HG03135 (cell line): Measurements from ENCODE around the gene RAP1B.

Experiments used
- ATAC-seq: cut with Tn5 transposase; IDR thresholded peaks from one replicate; pipeline ENCODE4 v1.9.1; 2021; ENCODE audit warnings: mild to moderate bottlenecking, moderate library complexity; ENCODE audit not compliant: unreplicated experiment

The RAP1B gene

GRCh38 chr12:68610370-68611093 lies at the start of gene RAP1B:
TSS of gene RAP1B (plus strand) at chr12:68610899. CDS start at chr12:68648725, 37,826 bp downstream.
- ATAC-seq: peak; percentile 85

GRCh38 chr12:68561830-68562229 lies 48.9 kb upstream of the RAP1B start:
- ATAC-seq: no peak

GRCh38 chr12:68564166-68564565 lies 46.5 kb upstream of the RAP1B start:
- ATAC-seq: no peak

GRCh38 chr12:68565391-68565903 lies 45.3 kb upstream of the RAP1B start:
- ATAC-seq: no peak

- ATAC-seq: no peak
These were observed 41.7 kb upstream of the RAP1B start for GRCh38 chr12:68568922-68569569.

- no peak for ATAC-seq
These were observed 38.0 kb upstream of the RAP1B start for GRCh38 chr12:68572661-68573060.

GRCh38 chr12:68573406-68573805 lies 37.3 kb upstream of the RAP1B start:
- ATAC-seq: no peak

- ATAC-seq: no peak
These were observed 32.8 kb upstream of the RAP1B start for GRCh38 chr12:68577949-68578348.

GRCh38 chr12:68578765-68579164 lies 31.9 kb upstream of the RAP1B start:
- no peak for ATAC-seq

GRCh38 chr12:68579254-68579653 lies 31.4 kb upstream of the RAP1B start:
- ATAC-seq: no peak

GRCh38 chr12:68580911-68581310 lies 29.8 kb upstream of the RAP1B start:
- no peak for ATAC-seq

- no peak for ATAC-seq
These were observed 28.8 kb upstream of the RAP1B start for GRCh38 chr12:68581926-68582325.

- no peak for ATAC-seq
These were observed 24.7 kb upstream of the RAP1B start for GRCh38 chr12:68585966-68586365.

- ATAC-seq: peak; percentile 70
These were observed 23.2 kb upstream of the RAP1B start for GRCh38 chr12:68587448-68587873.

GRCh38 chr12:68589194-68589593 lies 21.5 kb upstream of the RAP1B start:
- no peak for ATAC-seq

GRCh38 chr12:68591734-68592418 lies 18.8 kb upstream of the RAP1B start:
- no peak for ATAC-seq

- ATAC-seq: no peak
These were observed 15.5 kb upstream of the RAP1B start for GRCh38 chr12:68595241-68595640.

GRCh38 chr12:68601767-68602166 lies 8.9 kb upstream of the RAP1B start:
- no peak for ATAC-seq

GRCh38 chr12:68602720-68603119 lies 8.0 kb upstream of the RAP1B start:
- ATAC-seq: no peak

- ATAC-seq: no peak
These were observed 2.5 kb upstream of the RAP1B start for GRCh38 chr12:68608191-68608590.

- no peak for ATAC-seq
These were observed 715 bp upstream of the RAP1B start for GRCh38 chr12:68609998-68610369.
